Stomach smooth muscle (tissue), 2 donors: Measurements from ENCODE around the gene RBM33.

Source experiments
- H3K27ac ChIP-seq: one replicate; pipeline ENCODE4 v1.7.0; 2013; ENCODE audit warnings: mild to moderate bottlenecking, low read length, inconsistent platforms
- H3K27me3 ChIP-seq, 2 donors: one replicate each; pipeline ENCODE4 v1.7.0; 2013; ENCODE audit warnings: low read length in 2 of 2; ENCODE audit not compliant: insufficient read depth in 2 of 2, control insufficient read depth in 1 of 2
- H3K36me3 ChIP-seq, 2 donors: one replicate each; pipeline ENCODE4 v1.7.0; 2013; ENCODE audit warnings: low read length in 2 of 2; ENCODE audit not compliant: control insufficient read depth in 2 of 2, insufficient read depth in 2 of 2
- H3K4me1 ChIP-seq: one replicate; pipeline ENCODE4 v1.7.0; 2013; ENCODE audit warnings: low read length; ENCODE audit not compliant: control insufficient read depth, insufficient read depth
- H3K4me3 ChIP-seq, 2 donors: one replicate each; pipeline ENCODE4 v1.7.0; 2013; ENCODE audit warnings: low read length in 2 of 2
- H3K9ac ChIP-seq, 2 donors: one replicate each; pipeline ENCODE4 v1.7.0; 2013; ENCODE audit warnings: low read length in 2 of 2, mild to moderate bottlenecking in 1 of 2
- H3K9me3 ChIP-seq, 2 donors: one replicate each; pipeline ENCODE4 v1.7.0; 2013; ENCODE audit warnings: low read length in 2 of 2; ENCODE audit not compliant: control insufficient read depth in 2 of 2
- donor health status: healthy.
- donor health status: Pancreatic carcinoma.

The RBM33 gene

GRCh38 chr7:155692317-155692716, 47.9 kb downstream of the RBM33 start:
- H3K36me3 ChIP-seq = no peaks in the 10 kb centered on the region
- no peaks in the 10 kb centered on the region for H3K27me3 ChIP-seq
- H3K4me1 ChIP-seq = no peaks in the 10 kb centered on the region
- H3K9me3 ChIP-seq = no peaks in the 10 kb centered on the region
- H3K9ac ChIP-seq = no peak overlapping the region
- no peak overlapping the region for H3K4me3 ChIP-seq
- H3K27ac ChIP-seq = no peak overlapping the region

- no peaks in the 10 kb centered on the region for H3K4me1 ChIP-seq
- no peak overlapping the region for H3K27ac ChIP-seq
- H3K4me3 ChIP-seq = no peak overlapping the region
- H3K27me3 ChIP-seq = no peaks in the 10 kb centered on the region
- H3K36me3 ChIP-seq = no peaks in the 10 kb centered on the region
- H3K9ac ChIP-seq = no peak overlapping the region
- H3K9me3 ChIP-seq = no peaks in the 10 kb centered on the region
These were observed 49.4 kb downstream of the RBM33 start for GRCh38 chr7:155693826-155694225.

GRCh38 chr7:155694851-155695250, 50.4 kb downstream of the RBM33 start:
- Histone ChIP-seq H3K27ac (no peak overlapping the region), H3K36me3 (no peaks in the 10 kb centered on the region), H3K9me3 (no peaks in the 10 kb centered on the region), H3K4me1 (no peaks in the 10 kb centered on the region), H3K9ac (no peak overlapping the region), H3K27me3 (no peaks in the 10 kb centered on the region), H3K4me3 (no peak overlapping the region)

GRCh38 chr7:155696747-155697146, 52.3 kb downstream of the RBM33 start:
- Histone ChIP-seq H3K9ac (no peak overlapping the region), H3K4me3 (no peak overlapping the region), H3K4me1 (no peaks in the 10 kb centered on the region), H3K36me3 (peaks cover 3 to 5% of the 10 kb centered on the region in 2 donors), H3K27ac (no peak overlapping the region), H3K27me3 (no peaks in the 10 kb centered on the region), H3K9me3 (no peaks in the 10 kb centered on the region)

GRCh38 chr7:155698633-155699032, 54.2 kb downstream of the RBM33 start:
- no peaks in the 10 kb centered on the region for H3K4me1 ChIP-seq
- H3K27me3 ChIP-seq = no peaks in the 10 kb centered on the region
- no peak overlapping the region for H3K9ac ChIP-seq
- peaks cover 6 to 16% of the 10 kb centered on the region in 2 donors for H3K36me3 ChIP-seq
- H3K27ac ChIP-seq = no peak overlapping the region
- H3K9me3 ChIP-seq = no peaks in the 10 kb centered on the region
- H3K4me3 ChIP-seq = no peak overlapping the region

- H3K9me3 ChIP-seq = no peaks in the 10 kb centered on the region
- no peaks in the 10 kb centered on the region for H3K27me3 ChIP-seq
- peaks cover 7 to 16% of the 10 kb centered on the region in 2 donors for H3K36me3 ChIP-seq
- H3K4me1 ChIP-seq = no peaks in the 10 kb centered on the region
- H3K4me3 ChIP-seq = no peak overlapping the region
- H3K9ac ChIP-seq = no peak overlapping the region
- no peak overlapping the region for H3K27ac ChIP-seq
These were observed 54.7 kb downstream of the RBM33 start for GRCh38 chr7:155699180-155699579.

GRCh38 chr7:155700847-155701246, 56.4 kb downstream of the RBM33 start:
- H3K4me1 ChIP-seq = no peaks in the 10 kb centered on the region
- no peak overlapping the region for H3K4me3 ChIP-seq
- H3K27ac ChIP-seq = no peak overlapping the region
- no peaks in the 10 kb centered on the region for H3K27me3 ChIP-seq
- H3K36me3 ChIP-seq = peaks cover 12 to 18% of the 10 kb centered on the region in 2 donors
- H3K9ac ChIP-seq = no peak overlapping the region
- no peaks in the 10 kb centered on the region for H3K9me3 ChIP-seq

- Histone ChIP-seq H3K9me3 (no peaks in the 10 kb centered on the region), H3K36me3 (peaks cover 12 to 18% of the 10 kb centered on the region in 2 donors), H3K27ac (no peak overlapping the region), H3K4me3 (no peak overlapping the region), H3K4me1 (no peaks in the 10 kb centered on the region), H3K9ac (no peak overlapping the region), H3K27me3 (no peaks in the 10 kb centered on the region)
These were observed 57.6 kb downstream of the RBM33 start for GRCh38 chr7:155701972-155702544.

- no peaks in the 10 kb centered on the region for H3K4me1 ChIP-seq
- H3K27ac ChIP-seq = no peak overlapping the region
- H3K9me3 ChIP-seq = no peaks in the 10 kb centered on the region
- H3K9ac ChIP-seq = no peak overlapping the region
- H3K36me3 ChIP-seq = peaks cover 12 to 18% of the 10 kb centered on the region in 2 donors
- no peak overlapping the region for H3K4me3 ChIP-seq
- H3K27me3 ChIP-seq = no peaks in the 10 kb centered on the region
These were observed 58.2 kb downstream of the RBM33 start for GRCh38 chr7:155702616-155703015.

GRCh38 chr7:155705623-155706360, 61.3 kb downstream of the RBM33 start:
- Histone ChIP-seq H3K36me3 (peaks cover 21 to 28% of the 10 kb centered on the region in 2 donors), H3K27me3 (no peaks in the 10 kb centered on the region), H3K9me3 (no peaks in the 10 kb centered on the region), H3K4me1 (no peaks in the 10 kb centered on the region), H3K27ac (no peak overlapping the region), H3K4me3 (no peak overlapping the region), H3K9ac (no peak overlapping the region)

GRCh38 chr7:155706376-155706775, 61.9 kb downstream of the RBM33 start:
- H3K9ac ChIP-seq = no peak overlapping the region
- no peak overlapping the region for H3K27ac ChIP-seq
- H3K9me3 ChIP-seq = no peaks in the 10 kb centered on the region
- peaks cover 24 to 29% of the 10 kb centered on the region in 2 donors for H3K36me3 ChIP-seq
- no peaks in the 10 kb centered on the region for H3K27me3 ChIP-seq
- H3K4me3 ChIP-seq = no peak overlapping the region
- no peaks in the 10 kb centered on the region for H3K4me1 ChIP-seq
